Transverse colon (tissue), 4 donors: ENCODE results near the gene SLBP. TPM values are rescaled to one million over a fixed set of nuclear protein-coding genes. Genes with fewer than 3 reads are reported as not detected.

ENCODE experiments used
- DNase-seq: peaks from one replicate; pipeline ENCODE4 v3.0.0-alpha.2; 2019
- H3K27ac ChIP-seq, 4 donors: fragments of 200-600 bp; sonication (generic); 2 replicates each; pipeline ENCODE4 v1.5.1; 2016 to 2018; ENCODE audit warnings: inconsistent platforms in 4 of 4
- H3K27me3 ChIP-seq: fragments of 200-600 bp; sonication (generic); 2 replicates; pipeline ENCODE4 v1.5.1; 2017; ENCODE audit warnings: inconsistent platforms
- H3K36me3 ChIP-seq, 4 donors: fragments of 200-600 bp; sonication (generic); 2 replicates each; pipeline ENCODE4 v1.5.1; 2017 to 2019; ENCODE audit warnings: inconsistent platforms in 4 of 4
- H3K4me1 ChIP-seq, 4 donors: fragments of 200-600 bp; sonication (generic); 2 replicates each; pipeline ENCODE4 v1.5.1; 2017 to 2020; ENCODE audit warnings: inconsistent platforms in 4 of 4
- H3K4me3 ChIP-seq, 4 donors: fragments of 200-600 bp; sonication (generic); 1 replicate in 1 of 4; 2 replicates in 3 of 4; pipeline versions ENCODE4 v1.5.1 to v1.6.1; 2017 to 2019; ENCODE audit warnings: inconsistent platforms in 4 of 4
- H3K9me3 ChIP-seq, 2 donors: fragments of 200-600 bp; sonication (generic); 2 replicates each; pipeline ENCODE4 v1.5.1; 2017 to 2019; ENCODE audit warnings: inconsistent platforms in 2 of 2
- EP300 ChIP-seq: sonication (generic); formaldehyde crosslinking; IDR thresholded peaks from one replicate; pipeline ENCODE4 v1.6.1; 2017; ENCODE audit warnings: antibody characterized with exemption, low read depth
- POLR2A ChIP-seq: fragments of 450-650 bp; IDR thresholded peaks from one replicate; pipeline ENCODE4 v1.6.1; 2016; ENCODE audit warnings: antibody characterized with exemption, mild to moderate bottlenecking, moderate library complexity
- POLR2AphosphoS5 ChIP-seq, 3 donors: sonication (generic); formaldehyde crosslinking; IDR thresholded peaks; one replicate each; pipeline ENCODE4 v1.6.1; 2016; ENCODE audit warnings: antibody characterized with exemption in 3 of 3
- WGBS, 2 donors: methylation state at CpG; one replicate each; pipeline ENCODE4 v1.1.5; 2018; ENCODE audit warnings: low coverage in 1 of 2; 5-methylcytosine and 5-hydroxymethylcytosine counted together
- in situ Hi-C, 4 donors: fragments of 200-750 bp; cut with MboI; loops; one replicate each; pipeline versions ENCODE4 v1.15.0 to v1.15.1; 2017; ENCODE audit warnings: low sequenced_read_pairs in 3 of 4, low pct_ligation_motif_present in 1 of 4, low pct_unique_long_range_greater_than_20kb in 1 of 4
- intact Hi-C: fragments of 100-400 bp; cut with DNase I; formaldehyde crosslinking; loops from one replicate; pipeline ENCODE4 v1.15.1; 2023; ENCODE audit warnings: low total_unique reads
- small RNA-seq, 4 donors: library from RNA; depleted of rRNA; stranded (forward); fragments of <200 nt; gene quantifications; one replicate each; pipeline ENCODE3, GENCODE V24; 2016
- total RNA-seq, 4 donors: library from RNA; depleted of rRNA; stranded (reverse); fragments of >200 nt; gene quantifications; one replicate each; pipeline ENCODE4 v1.1.0, GENCODE V29; 2016
- TF ChIP-seq, protein P1 (sequence below), 5 experiments: fragments of 200-600 bp in 3 of 5; fragments of 450-650 bp in 2 of 5; sonication (generic) in 3 of 5; IDR thresholded peaks; 1 replicate in 2 of 5; 2 replicates in 3 of 5; pipeline ENCODE4 v1.5.1; 2016 to 2017; ENCODE audit warnings: antibody characterized with exemption in 5 of 5, inconsistent platforms in 3 of 5, mild to moderate bottlenecking in 2 of 5, moderate library complexity in 1 of 5

The SLBP gene
- total RNA-seq, 4 donors from 2014 or later: 7.6 to 47.5 (median 31.6) TPM

DNA sequence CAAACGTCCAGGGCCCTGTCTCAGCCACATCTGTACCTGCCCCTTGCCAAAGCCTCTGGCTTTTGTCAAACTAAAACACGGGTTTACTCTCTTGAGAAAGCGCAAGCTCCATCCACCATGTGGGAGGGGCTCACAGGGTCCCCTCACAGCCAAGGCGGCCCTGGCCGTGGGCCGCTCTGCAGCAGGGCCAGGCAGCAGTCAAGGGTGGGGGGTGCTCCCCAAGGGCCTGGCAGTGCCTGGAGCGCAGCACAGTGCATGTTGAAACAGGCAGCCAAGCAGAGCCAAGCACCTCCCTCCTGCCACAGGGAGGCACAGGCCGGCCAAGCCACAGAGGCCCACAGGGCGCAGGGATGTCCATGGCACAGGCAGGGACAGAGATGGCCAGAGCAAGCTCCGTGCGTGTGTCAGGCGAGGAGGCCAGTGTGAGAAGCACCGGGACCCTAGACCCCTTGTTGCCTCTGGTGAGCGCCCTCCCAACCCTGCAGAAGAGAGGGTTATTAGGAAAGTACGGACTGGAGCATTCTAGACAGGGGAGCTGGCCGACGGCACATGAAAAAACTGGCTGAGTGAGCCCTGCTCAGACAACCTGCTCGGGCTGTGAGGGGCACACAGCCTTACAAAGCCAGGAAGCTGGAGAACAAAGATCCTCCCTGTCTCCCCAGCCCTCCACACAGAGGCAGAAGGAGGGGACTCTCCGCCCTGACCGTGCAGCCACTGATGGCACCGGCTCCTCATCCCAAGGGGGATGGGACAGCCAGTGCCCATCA, 67.0 kb downstream of the SLBP start:
- H3K27me3 ChIP-seq: no peaks in the 10 kb centered on the region
- DNase-seq: peak; percentile 32
- no peaks in the 10 kb centered on the region for H3K4me1 ChIP-seq
- in situ Hi-C loops: loop anchor here in 1 of 4 donors (25.0 kb wide), 1 partner anchor 283 kb away; no protein-coding TSS in a partner anchor
- peak overlapping the region; percentile 56 to 77 (median 64) for H3K27ac ChIP-seq
- 50 to 68% methylated on average over 2 to 21 of the region's 21 CpGs for WGBS, 2 donors
- no peaks in the 10 kb centered on the region for H3K9me3 ChIP-seq
- no peak overlapping the region for H3K4me3 ChIP-seq
- no peaks in the 10 kb centered on the region for H3K36me3 ChIP-seq
- intact Hi-C loops: no loop called here
- TF ChIP-seq POLR2A (no peak), EP300 (no peak), POLR2AphosphoS5 (IDR thresholded peaks at IDR 0.05) (peak; percentile 49 to 76 (median 61))
- TF ChIP-seq, protein P1, sequence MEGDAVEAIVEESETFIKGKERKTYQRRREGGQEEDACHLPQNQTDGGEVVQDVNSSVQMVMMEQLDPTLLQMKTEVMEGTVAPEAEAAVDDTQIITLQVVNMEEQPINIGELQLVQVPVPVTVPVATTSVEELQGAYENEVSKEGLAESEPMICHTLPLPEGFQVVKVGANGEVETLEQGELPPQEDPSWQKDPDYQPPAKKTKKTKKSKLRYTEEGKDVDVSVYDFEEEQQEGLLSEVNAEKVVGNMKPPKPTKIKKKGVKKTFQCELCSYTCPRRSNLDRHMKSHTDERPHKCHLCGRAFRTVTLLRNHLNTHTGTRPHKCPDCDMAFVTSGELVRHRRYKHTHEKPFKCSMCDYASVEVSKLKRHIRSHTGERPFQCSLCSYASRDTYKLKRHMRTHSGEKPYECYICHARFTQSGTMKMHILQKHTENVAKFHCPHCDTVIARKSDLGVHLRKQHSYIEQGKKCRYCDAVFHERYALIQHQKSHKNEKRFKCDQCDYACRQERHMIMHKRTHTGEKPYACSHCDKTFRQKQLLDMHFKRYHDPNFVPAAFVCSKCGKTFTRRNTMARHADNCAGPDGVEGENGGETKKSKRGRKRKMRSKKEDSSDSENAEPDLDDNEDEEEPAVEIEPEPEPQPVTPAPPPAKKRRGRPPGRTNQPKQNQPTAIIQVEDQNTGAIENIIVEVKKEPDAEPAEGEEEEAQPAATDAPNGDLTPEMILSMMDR (IDR thresholded peaks at IDR 0.05): no peak

DNA sequence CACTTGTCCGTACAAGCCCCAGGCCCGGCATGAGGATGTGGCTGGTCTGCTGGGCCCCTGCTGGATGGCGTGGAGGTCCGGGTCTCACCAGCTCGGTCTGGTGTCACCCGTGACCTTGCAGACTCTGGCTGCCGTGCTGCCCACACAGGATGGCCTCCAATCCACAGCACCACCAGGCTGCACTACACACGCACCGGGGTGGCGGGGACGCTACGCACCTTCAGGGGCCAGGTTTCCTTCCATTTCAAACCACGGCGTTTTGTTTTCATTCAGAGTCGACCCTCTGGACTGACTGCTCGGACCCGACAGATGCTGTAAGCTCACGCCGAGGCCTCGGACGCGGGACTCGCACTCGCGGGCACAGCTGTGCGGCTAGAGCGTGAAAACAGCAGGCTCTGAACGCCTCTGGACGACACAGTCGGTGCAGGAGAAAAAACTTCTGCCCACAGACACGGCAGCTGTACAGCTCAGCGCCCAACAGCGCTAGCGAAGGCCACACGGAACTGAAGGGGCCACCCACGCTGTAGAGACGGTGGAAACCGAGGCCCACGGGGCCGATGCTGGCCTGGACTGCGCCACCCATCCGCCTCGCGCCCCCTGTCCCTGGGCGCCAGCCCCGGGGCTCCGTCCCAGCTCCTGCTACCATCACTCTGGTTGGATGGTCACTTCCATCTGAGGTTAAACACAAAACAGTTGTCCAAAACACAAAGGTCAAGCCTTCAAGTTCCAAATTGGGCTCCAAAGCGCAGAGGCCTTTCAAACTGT, 68.0 kb downstream of the SLBP start:
- 90 to 95% methylated on average over 4 to 44 of the region's 48 CpGs for WGBS, 2 donors
- TF ChIP-seq EP300: no peak
- TF ChIP-seq, protein P1 (IDR thresholded peaks at IDR 0.05): no peak
- TF ChIP-seq POLR2AphosphoS5 (IDR thresholded peaks at IDR 0.05): no peak
- no peak for TF ChIP-seq POLR2A
- no peaks in the 10 kb centered on the region for H3K4me1 ChIP-seq
- H3K4me3 ChIP-seq: no peak overlapping the region
- no peak for DNase-seq
- no peaks in the 10 kb centered on the region for H3K36me3 ChIP-seq
- H3K27ac ChIP-seq: peak overlapping the region; percentile 56 to 77 (median 64)
- in situ Hi-C loops: loop anchor here in 1 of 4 donors (25.0 kb wide), 1 partner anchor 282 kb away; no protein-coding TSS in a partner anchor
- H3K27me3 ChIP-seq: no peaks in the 10 kb centered on the region
- intact Hi-C loops: no loop called here
- no peaks in the 10 kb centered on the region for H3K9me3 ChIP-seq

Small RNA genes lying within 50 kb of the gene (small RNA-seq; reads per million reads assigned to genes)
- gene RF00019: 0 reads per million in 4 donors

Other genes with a start within 250 kb of the SLBP start
- gene FAM53A, start 28.0 kb downstream of the SLBP start, total RNA-seq: 10 to 100 TPM in 1 of 4 donors, 1 to 10 TPM in 3; 1.4 to 32.9 (median 2.7) TPM
- gene TMEM129, start 9.0 kb upstream of the SLBP start, total RNA-seq: 100 to 1,000 TPM in 1 of 4 donors, 10 to 100 TPM in 3; 66.1 to 116 (median 86.6) TPM
- 100 to 1,000 TPM in 1 of 4 donors, 10 to 100 TPM in 1, 1 to 10 TPM in 2; 5.9 to 175 (median 23.1) TPM for gene TACC3, start 9.2 kb upstream of the SLBP start, total RNA-seq
- 100 to 1,000 TPM in 2 of 4 donors, 10 to 100 TPM in 2; 56.2 to 209 (median 110) TPM for gene FGFR3, start 81.0 kb upstream of the SLBP start, total RNA-seq
- 100 to 1,000 TPM; 173 to 469 (median 243) TPM for gene LETM1, start 143.8 kb upstream of the SLBP start, total RNA-seq
- 100 to 1,000 TPM in 3 of 4 donors, 10 to 100 TPM in 1; 78.4 to 591 (median 158) TPM for gene NSD2, start 159.1 kb upstream of the SLBP start, total RNA-seq